ENCODE data around the gene COX17.

Gene COX17

DNA sequence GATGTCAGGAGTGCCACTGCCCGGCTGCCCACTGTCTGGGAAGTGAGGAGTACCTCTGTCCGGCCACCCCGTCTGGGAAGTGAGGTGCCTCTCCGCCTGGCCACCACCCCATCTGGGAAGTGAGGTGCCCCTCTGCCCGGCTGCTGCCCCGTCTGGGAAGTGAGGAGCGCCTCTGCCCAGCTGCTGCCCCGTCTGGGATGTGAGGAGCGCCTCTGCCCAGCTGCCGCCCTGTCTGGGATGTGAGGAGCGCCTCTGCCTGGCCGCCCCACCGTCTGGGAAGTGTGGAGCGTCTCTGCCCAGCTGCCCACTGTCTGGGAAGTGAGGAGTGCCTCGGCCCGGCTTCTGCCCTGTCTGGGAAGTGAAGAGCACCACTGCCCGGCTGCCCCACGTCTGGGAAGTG, 3.3 kb downstream of the COX17 start:
- no peak for DNase-seq

- no peak for DNase-seq
These were observed 4.4 kb downstream of the COX17 start for GRCh38 chr3:119672776-119673175.

GRCh38 chr3:119669906-119670570, 7.2 kb downstream of the COX17 start:
- no peak for DNase-seq

GRCh38 chr3:119665954-119666559, 11.1 kb downstream of the COX17 start:
- no peak for DNase-seq

GRCh38 chr3:119664850-119665379, 12.3 kb downstream of the COX17 start:
- DNase-seq = no peak

- DNase-seq = no peak
These were observed 12.8 kb downstream of the COX17 start for GRCh38 chr3:119664370-119664769.

DNA sequence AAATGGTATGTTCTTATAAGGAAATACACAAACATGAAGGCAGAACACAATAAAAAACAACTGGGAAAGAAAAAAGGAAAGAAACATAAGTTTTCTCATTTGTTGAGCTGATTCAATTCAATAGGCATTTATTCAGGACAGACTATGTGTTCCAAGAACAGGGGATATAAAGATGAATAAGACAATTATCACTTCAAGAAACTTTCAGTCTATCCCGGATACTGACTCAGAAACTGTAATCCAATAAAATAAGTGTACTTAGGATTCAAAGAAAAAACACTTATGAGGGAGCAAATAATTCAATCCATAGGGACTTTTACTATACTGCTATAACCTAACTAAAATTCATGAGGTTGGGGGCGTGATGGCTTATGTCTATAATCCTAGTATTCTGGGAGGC, 13.3 kb downstream of the COX17 start:
- no peak for DNase-seq

DNA sequence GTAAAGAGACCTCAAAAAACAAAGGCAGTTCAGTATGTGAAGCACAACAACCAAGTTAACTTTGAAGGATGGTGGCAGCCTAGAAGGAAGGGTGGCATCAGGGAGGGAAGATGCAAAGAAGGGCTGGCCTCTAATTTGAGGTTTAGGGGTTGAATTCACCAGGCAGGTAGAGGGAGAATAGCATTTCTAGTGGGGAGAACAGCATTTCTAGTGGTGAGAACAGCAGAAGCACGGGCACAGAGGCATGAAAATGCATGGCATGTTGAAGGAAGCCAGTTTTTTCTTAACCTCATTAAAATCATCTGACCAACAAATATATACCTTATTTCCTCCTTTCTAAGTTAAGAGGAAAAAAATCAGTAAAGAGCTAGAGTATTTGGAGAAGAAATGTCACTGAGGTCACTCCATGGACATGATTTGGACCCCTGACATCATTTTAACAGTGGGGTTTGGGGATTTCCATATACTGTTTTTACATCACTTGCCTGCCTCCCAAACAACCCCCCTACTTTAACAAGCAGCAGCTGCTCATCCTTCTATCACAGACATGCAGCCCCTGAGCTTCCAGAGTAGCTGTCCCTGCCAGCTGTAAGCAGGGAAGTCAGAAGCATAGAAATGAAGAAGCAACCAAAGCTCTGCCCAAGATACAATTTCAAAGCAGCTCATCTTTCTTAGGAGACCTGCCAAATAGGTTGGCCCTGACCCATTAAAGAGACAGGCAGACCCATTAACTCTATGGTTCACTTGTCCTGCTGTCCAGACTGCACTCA, 14.4 kb downstream of the COX17 start:
- no peak for DNase-seq

DNA sequence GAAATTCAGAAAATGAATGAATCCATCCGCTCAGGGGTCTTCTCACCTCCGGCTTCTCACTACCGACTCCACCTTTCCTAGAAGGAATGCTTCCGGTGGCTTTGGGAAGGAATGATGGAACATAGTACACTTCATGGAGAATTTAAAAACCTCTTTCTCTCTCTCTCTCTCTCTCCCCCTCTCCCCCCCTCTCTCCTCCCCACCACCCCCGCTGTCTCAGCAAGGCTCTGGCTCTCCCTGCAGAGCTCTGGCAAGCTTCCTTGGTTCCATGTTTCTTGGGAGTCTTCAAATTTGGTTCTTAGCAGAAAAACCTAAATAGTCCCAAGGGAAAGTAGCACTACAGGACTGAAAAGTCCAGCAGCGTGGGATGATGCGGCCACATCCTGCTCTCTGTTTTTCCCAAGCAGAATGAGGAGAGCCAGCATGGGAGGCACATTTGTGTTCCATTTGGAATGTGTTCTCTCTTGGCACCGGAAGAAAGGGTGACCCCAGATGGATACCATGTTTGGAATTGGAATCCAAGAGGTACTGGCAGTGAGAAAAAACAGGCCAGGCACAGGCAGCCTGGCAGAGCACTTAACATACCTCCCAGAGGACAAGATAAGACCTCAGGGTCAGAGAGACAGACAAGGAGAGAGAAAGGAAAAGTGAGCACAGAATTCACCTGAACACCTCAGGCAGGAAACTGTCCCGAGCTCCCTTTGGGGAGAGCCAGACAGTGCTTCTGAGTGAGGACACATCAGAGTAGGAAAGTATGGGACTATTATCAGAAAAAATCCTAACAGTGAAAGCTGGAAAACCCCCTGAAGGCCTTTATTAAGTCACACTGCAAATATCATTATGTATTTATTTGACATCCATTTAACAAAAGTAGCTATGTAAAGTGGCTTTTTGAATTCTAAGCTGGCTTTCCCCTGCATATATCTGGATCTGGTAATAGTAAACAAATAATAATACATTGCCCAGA, 16.4 kb downstream of the COX17 start, which contains the start of gene POPDC2:
TSS of gene POPDC2 (minus strand) at position 116 of the 967 bp plus-strand sequence. CDS start 166 bp downstream, outside the sequence.
- no peak for DNase-seq

- DNase-seq = no peak
These were observed 17.5 kb downstream of the COX17 start for GRCh38 chr3:119659606-119660291.

DNA sequence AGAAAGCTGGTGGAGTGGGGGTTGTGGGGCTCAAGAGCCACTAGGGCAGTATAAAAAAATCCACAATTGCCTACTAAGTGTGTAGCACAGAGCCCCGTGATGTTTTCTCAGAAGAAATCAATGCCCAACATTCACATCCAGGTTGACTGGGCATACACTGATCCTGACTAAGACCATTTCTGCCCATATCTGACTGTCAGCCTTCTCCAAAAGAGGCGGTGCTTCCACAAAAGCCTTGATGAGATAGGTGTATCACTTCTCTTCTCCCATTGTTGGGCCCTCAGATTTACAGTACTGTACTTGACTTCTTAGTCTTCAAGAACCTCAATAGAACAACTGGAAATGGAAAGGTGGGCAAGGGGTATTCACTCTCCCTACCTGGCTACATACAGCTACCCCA, 18.2 kb downstream of the COX17 start:
- no peak for DNase-seq

DNA sequence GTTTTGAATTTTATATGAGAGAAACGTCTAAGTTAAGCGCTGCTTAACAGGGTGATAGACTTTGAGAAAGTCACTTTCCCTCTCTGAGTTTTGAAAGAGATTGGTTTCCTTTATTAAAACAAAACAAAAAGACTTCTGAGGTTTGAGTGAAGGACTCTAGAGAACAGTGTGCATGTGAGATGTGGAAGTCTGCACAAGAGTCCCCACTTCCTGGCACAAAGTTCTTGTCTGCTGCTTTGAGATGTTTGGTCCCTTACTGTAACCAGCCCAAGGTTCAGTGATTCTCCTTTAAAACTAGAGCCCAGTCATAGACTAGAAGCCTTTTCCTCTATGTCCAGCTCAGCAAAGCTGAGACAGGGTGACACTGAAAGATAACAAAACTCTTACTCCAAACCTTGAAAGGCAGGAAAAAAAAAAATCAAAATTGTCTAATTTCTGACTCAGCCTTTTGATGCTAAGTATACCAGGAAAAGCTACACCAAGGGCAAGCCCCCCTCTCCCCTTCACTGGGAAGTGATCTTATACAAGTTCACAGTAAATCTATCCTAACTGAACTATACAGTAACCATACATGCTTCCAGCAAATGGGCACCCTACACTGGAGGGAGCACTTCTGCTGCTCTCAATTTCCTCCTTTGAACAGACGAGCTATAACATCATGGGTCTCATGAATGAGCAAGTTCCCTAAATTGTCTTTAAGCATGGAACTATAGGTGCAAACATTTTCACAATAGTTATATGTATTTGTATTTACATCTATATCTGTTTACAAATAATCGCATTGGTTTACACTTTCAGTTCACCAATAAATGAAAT, 19.1 kb downstream of the COX17 start:
- no peak for DNase-seq

- DNase-seq = no peak
These were observed 23.3 kb downstream of the COX17 start for GRCh38 chr3:119653876-119654275.

DNA sequence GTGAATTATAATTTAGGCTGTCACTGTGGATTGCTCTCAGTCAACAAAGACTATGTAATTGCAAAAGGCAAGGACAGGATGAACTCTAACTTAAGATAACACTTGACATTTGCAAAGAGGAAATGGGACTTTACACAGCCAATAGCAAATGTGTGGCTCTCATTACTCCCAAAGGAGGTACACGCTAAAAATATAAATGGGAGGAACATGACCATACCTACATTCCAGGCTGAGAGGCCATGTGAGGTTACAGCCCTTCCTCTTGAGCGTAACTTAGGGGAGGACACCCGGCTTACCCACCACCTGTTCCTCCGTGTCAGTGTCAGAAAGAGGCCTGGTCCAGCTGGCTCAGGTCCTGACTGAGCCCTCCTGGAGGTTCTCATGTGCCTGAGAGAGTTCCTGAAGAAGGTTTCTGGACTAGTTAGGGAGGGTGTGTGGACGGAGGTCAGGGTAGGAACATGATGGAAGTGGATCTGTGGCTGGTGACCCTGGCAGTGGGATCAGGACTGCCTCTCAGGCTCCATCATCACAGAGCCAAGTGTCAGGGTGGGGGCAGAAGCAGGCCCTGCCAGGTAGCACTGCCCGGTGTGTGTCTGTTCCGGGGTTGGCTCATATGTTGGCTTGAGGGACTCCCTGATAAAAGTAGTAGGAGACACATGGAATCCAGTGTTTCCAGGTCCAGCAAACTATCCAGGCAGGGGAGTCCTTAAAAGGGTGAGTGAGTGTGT, 24.7 kb downstream of the COX17 start:
- DNase-seq = no peak

GRCh38 chr3:119649761-119650160, 27.4 kb downstream of the COX17 start:
- DNase-seq = no peak

DNA sequence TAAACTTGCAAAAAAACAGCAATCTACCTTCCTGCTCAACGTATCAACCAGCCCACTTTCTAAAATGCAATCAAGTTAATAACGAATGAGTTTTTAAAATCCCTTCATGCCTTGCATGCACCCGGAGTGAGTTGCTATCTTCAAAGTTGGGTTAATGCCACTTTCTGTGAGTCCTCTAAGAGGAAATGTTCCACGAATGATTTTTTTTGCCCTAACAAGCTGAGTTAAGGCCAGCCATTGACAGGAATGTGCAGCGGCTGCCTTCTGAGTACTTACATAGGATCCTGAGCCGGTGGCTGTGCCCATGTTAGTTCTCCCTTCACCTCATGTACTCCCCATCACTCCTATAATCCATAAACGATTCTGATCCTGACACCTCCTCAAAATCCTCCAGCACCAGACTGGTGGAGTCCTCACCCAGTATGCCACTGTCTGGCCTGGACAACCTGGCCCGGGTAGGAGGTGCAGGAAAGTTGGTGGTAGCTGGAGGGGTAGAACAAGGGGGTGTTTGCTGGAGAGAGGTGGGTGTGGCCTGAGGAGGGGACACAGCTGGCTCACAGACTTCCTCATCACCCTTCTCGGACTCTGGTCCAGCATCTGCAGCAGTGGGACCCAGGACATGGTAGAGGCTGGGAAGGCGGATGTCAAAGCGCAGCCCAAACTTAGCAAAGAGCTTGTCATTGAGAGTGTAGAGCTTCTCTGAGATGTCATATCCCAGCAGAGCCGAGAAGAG, 29.2 kb downstream of the COX17 start:
- no peak for DNase-seq

DNA sequence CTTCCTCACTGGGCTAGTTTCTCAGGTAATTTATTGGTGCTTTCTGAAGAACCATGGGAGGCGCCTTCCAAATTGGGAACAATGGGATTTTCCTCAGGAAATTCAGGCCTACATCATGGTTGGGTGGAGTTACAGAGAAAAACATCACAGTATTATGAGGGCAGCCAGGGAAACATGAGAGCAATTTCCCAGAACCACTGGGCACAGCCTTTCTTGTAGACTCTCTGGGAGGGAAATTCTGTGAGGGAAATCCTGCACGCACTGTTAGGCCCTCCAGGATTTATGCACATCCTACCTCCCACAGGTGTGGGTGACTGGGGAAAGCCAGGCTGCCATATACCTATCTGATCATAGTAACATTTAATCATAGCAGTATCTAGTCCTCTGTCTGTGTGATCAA, 30.0 kb downstream of the COX17 start:
- no peak for DNase-seq

- DNase-seq = no peak
These were observed 31.4 kb downstream of the COX17 start for GRCh38 chr3:119645813-119646212.

- no peak for DNase-seq
These were observed 32.7 kb downstream of the COX17 start for GRCh38 chr3:119644481-119644880.

- DNase-seq = no peak
These were observed 33.7 kb downstream of the COX17 start for GRCh38 chr3:119643528-119643927.

Measured in central memory CD4-positive, alpha-beta T cell (primary cell).